ENCODE results near the gene DGKI. TPM values are rescaled to one million over a fixed set of nuclear protein-coding genes. Genes with fewer than 3 reads are reported as not detected.

The DGKI gene
- total RNA-seq, 4 donors from 2014 or later, result 0.64 to 1.2 (median 1.00) TPM; not detected in 1

GRCh38 chr7:137881607-137882260, 35.0 kb upstream of the DGKI start:
- Histone ChIP-seq H3K9me3 (no peaks in the 10 kb centered on the region), H3K27ac (peak overlapping the region in 1 of 4 donors; percentile 32), H3K36me3 (peaks cover 0 to 45% (median 21%) of the 10 kb centered on the region in 4 donors), H3K4me3 (no peak overlapping the region), H3K27me3 (no peaks in the 10 kb centered on the region), H3K4me1 (peaks cover 0 to 10% (median 6%) of the 10 kb centered on the region in 4 donors)
- TF ChIP-seq POLR2A (IDR thresholded peaks at IDR 0.05) (no peak), POLR2AphosphoS5 (IDR thresholded peaks at IDR 0.05) (no peak), CTCF (IDR thresholded peaks at IDR 0.05) (no peak), EP300 (IDR thresholded peaks at IDR 0.05; ENCODE audit: low read depth) (no peak)
- no peak for DNase-seq
- intact Hi-C loops (cut with DNase I; ENCODE audit: low total_unique reads) (no loop called here), in situ Hi-C loops (cut with MboI; ENCODE audit: low pct_ligation_motif_present in 1 of 4, low pct_unique_long_range_greater_than_20kb in 1 of 4, low sequenced_read_pairs in 3 of 4) (no loop called here)
- WGBS, 2 donors (ENCODE audit: low coverage in 1 of 2), result 97 to 98% methylated on average over 4 to 8 of the region's 8 CpGs

- TF ChIP-seq CTCF (IDR thresholded peaks at IDR 0.05) (no peak), EP300 (IDR thresholded peaks at IDR 0.05; ENCODE audit: low read depth) (no peak), POLR2AphosphoS5 (IDR thresholded peaks at IDR 0.05) (no peak), POLR2A (IDR thresholded peaks at IDR 0.05) (no peak)
- Histone ChIP-seq H3K4me1 (peaks cover 0 to 10% (median 6%) of the 10 kb centered on the region in 4 donors), H3K27ac (peak overlapping the region in 2 of 4 donors; percentile 59 to 65), H3K36me3 (peaks cover 0 to 45% (median 21%) of the 10 kb centered on the region in 4 donors), H3K27me3 (no peaks in the 10 kb centered on the region), H3K4me3 (no peak overlapping the region), H3K9me3 (no peaks in the 10 kb centered on the region)
- DNase-seq, result no peak
- in situ Hi-C loops (cut with MboI; ENCODE audit: low pct_ligation_motif_present in 1 of 4, low pct_unique_long_range_greater_than_20kb in 1 of 4, low sequenced_read_pairs in 3 of 4) (no loop called here), intact Hi-C loops (cut with DNase I; ENCODE audit: low total_unique reads) (no loop called here)
- WGBS, 2 donors (ENCODE audit: low coverage in 1 of 2), result 80 to 84% methylated on average over 5 of the region's 5 CpGs
Observed at GRCh38 chr7:137880432-137880831, 33.7 kb upstream of the DGKI start.

- no peak overlapping the region for H3K4me3 ChIP-seq
- H3K27me3 ChIP-seq, result no peaks in the 10 kb centered on the region
- H3K4me1 ChIP-seq, result peaks cover 0 to 10% (median 6%) of the 10 kb centered on the region in 4 donors
- intact Hi-C loops (cut with DNase I; ENCODE audit: low total_unique reads), result no loop called here
- H3K36me3 ChIP-seq, result peaks cover 0 to 37% (median 18%) of the 10 kb centered on the region in 4 donors
- TF ChIP-seq CTCF (IDR thresholded peaks at IDR 0.05) (no peak), POLR2A (IDR thresholded peaks at IDR 0.05) (no peak), POLR2AphosphoS5 (IDR thresholded peaks at IDR 0.05) (no peak), EP300 (IDR thresholded peaks at IDR 0.05; ENCODE audit: low read depth) (no peak)
- no peaks in the 10 kb centered on the region for H3K9me3 ChIP-seq
- H3K27ac ChIP-seq, result peak overlapping the region; percentile 13 to 78 (median 62)
- 80 to 81% methylated on average over 2 to 20 of the region's 20 CpGs for WGBS, 2 donors (ENCODE audit: low coverage in 1 of 2)
- no peak for DNase-seq
- in situ Hi-C loops (cut with MboI; ENCODE audit: low pct_ligation_motif_present in 1 of 4, low pct_unique_long_range_greater_than_20kb in 1 of 4, low sequenced_read_pairs in 3 of 4), result no loop called here
Observed at GRCh38 chr7:137879357-137880158, 32.8 kb upstream of the DGKI start.

- in situ Hi-C loops (cut with MboI; ENCODE audit: low pct_ligation_motif_present in 1 of 4, low pct_unique_long_range_greater_than_20kb in 1 of 4, low sequenced_read_pairs in 3 of 4), result no loop called here
- Histone ChIP-seq H3K4me3 (no peak overlapping the region), H3K36me3 (peaks cover 0 to 38% (median 15%) of the 10 kb centered on the region in 4 donors), H3K27me3 (no peaks in the 10 kb centered on the region), H3K27ac (peak overlapping the region; percentile 13 to 78 (median 62)), H3K4me1 (peaks cover 0 to 10% (median 6%) of the 10 kb centered on the region in 4 donors), H3K9me3 (no peaks in the 10 kb centered on the region)
- TF ChIP-seq POLR2A (IDR thresholded peaks at IDR 0.05), result no peak
- TF ChIP-seq CTCF (IDR thresholded peaks at IDR 0.05), result no peak
- no peak for TF ChIP-seq EP300 (IDR thresholded peaks at IDR 0.05; ENCODE audit: low read depth)
- no peak for TF ChIP-seq POLR2AphosphoS5 (IDR thresholded peaks at IDR 0.05)
- intact Hi-C loops (cut with DNase I; ENCODE audit: low total_unique reads), result no loop called here
- DNase-seq, result peak; percentile 55
- WGBS, 2 donors (ENCODE audit: low coverage in 1 of 2), result 67% methylated on average over 8 of the region's 8 CpGs; no CpG with 5 or more reads in 1 of the 2 donors
Observed at GRCh38 chr7:137878333-137878961, 31.7 kb upstream of the DGKI start.
